Thymus (tissue), 11 donors: Measurements from ENCODE around the gene LPCAT3. TPM values are rescaled to one million over a fixed set of nuclear protein-coding genes. Genes with fewer than 3 reads are reported as not detected.

Experiments used
- DNase-seq, 9 donors: peaks; one replicate each; pipeline ENCODE4 v3.0.0-alpha.2; 2013; ENCODE audit warnings: low spot score in 9 of 9, low read depth in 6 of 9, missing footprints in 1 of 9
- H3K27ac ChIP-seq, 2 donors: one replicate each; pipeline ENCODE4 v1.5.1; 2013; ENCODE audit warnings: control low read depth in 1 of 2, low read depth in 1 of 2, low read length in 1 of 2, mild to moderate bottlenecking in 1 of 2, moderate library complexity in 1 of 2
- H3K27me3 ChIP-seq, 2 donors: one replicate each; pipeline ENCODE4 v1.5.1; 2013; ENCODE audit warnings: low read length in 1 of 2; ENCODE audit not compliant: control insufficient read depth in 2 of 2, insufficient read depth in 1 of 2
- H3K36me3 ChIP-seq, 2 donors: one replicate each; pipeline ENCODE4 v1.5.1; 2013; ENCODE audit warnings: low read length in 1 of 2, mild to moderate bottlenecking in 1 of 2, moderate library complexity in 1 of 2; ENCODE audit not compliant: control insufficient read depth in 2 of 2, insufficient read depth in 2 of 2
- H3K4me1 ChIP-seq, 2 donors: one replicate each; pipeline ENCODE4 v1.5.1; 2013; ENCODE audit warnings: low read length in 2 of 2; ENCODE audit not compliant: control insufficient read depth in 2 of 2, insufficient read depth in 2 of 2
- H3K4me3 ChIP-seq, 2 donors: one replicate each; pipeline ENCODE4 v1.5.1; 2013; ENCODE audit warnings: low read length in 2 of 2, control low read depth in 1 of 2, mild to moderate bottlenecking in 1 of 2
- H3K9me3 ChIP-seq, 2 donors: one replicate each; pipeline ENCODE4 v1.5.1; 2013; ENCODE audit warnings: low read length in 1 of 2, mild to moderate bottlenecking in 1 of 2; ENCODE audit not compliant: control insufficient read depth in 2 of 2, insufficient read depth in 1 of 2
- WGBS: extraction: QIAGEN DNeasy Blood & Tissue Kit; methylation state at CpG from one replicate; pipeline ENCODE4 v1.1.7; 2013; 5-methylcytosine and 5-hydroxymethylcytosine counted together
- polyA plus RNA-seq: library from polyadenylated mRNA; stranded (reverse); fragments of 200-250 nt; gene quantifications from one replicate; pipeline ENCODE4 v1.2.3, GENCODE V29; 2013
- total RNA-seq: library from RNA; stranded (reverse); fragments of 120-200 nt; gene quantifications from one replicate; pipeline ENCODE4 v1.2.4, GENCODE V29; 2013
- donor health status: healthy.

The LPCAT3 gene
- total and polyA plus RNA-seq, 2 donors: 16.1 to 28.2 TPM

DNA sequence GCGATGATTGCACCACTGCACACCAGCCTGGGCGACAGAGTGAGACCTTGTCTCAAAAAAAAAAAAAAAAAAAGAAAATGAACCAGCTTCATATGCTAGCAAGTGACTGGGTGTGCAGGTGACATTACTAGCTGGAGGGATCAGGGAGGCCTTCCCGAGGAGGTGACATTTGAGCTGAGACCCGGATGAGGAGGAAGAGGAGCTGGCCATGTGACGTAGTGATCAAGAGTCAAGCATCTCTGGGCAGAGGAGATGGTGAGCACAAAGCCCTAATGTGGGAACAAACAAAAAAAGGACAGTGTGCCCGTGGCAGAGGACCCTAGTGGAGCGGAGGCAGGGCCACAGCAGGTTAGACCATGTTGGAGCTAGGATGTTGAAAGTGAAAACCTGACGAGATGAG is 70.7 kb downstream of the LPCAT3 start:
- peaks cover 0 to 4% of the 10 kb centered on the region in 2 donors for H3K9me3 ChIP-seq
- no peaks in the 10 kb centered on the region for H3K27me3 ChIP-seq
- H3K4me3 ChIP-seq: no peak overlapping the region
- peaks cover 7 to 11% of the 10 kb centered on the region in 2 donors for H3K36me3 ChIP-seq
- WGBS: 95% methylated on average over 8 of the region's 8 CpGs
- H3K4me1 ChIP-seq: peaks cover 40 to 64% of the 10 kb centered on the region in 2 donors
- no peak overlapping the region for H3K27ac ChIP-seq
- no peak for DNase-seq

DNA sequence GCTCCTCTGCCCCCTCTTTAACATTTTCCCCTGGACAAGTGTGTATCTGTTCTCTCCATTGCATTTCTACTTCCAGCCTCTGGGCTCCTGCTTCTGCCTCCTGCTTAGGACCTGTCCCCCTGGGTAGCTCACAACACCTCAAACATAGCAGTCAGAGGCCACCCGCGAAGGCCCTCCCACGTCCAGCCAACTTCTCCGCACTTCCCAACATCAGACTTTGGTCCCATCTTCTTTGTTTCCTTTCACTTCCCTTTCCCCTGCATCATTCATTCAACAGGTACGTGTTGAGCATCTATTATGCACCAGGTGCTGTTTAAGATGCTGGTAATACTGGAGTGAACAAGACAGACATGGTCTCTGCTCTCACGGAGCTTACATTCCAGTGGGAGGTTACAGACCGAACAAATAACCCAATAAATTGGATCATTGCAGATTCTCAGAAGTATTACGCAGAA is 71.3 kb downstream of the LPCAT3 start:
- peaks cover 0 to 4% of the 10 kb centered on the region in 2 donors for H3K9me3 ChIP-seq
- no peaks in the 10 kb centered on the region for H3K27me3 ChIP-seq
- WGBS: 83% methylated on average over 8 of the region's 8 CpGs
- no peak for DNase-seq
- H3K36me3 ChIP-seq: peaks cover 6 to 7% of the 10 kb centered on the region in 2 donors
- H3K27ac ChIP-seq: peak overlapping the region; percentile 94 to 100
- peak overlapping the region; percentile 25 to 45 for H3K4me3 ChIP-seq
- H3K4me1 ChIP-seq: peaks cover 40 to 64% of the 10 kb centered on the region in 2 donors

DNA sequence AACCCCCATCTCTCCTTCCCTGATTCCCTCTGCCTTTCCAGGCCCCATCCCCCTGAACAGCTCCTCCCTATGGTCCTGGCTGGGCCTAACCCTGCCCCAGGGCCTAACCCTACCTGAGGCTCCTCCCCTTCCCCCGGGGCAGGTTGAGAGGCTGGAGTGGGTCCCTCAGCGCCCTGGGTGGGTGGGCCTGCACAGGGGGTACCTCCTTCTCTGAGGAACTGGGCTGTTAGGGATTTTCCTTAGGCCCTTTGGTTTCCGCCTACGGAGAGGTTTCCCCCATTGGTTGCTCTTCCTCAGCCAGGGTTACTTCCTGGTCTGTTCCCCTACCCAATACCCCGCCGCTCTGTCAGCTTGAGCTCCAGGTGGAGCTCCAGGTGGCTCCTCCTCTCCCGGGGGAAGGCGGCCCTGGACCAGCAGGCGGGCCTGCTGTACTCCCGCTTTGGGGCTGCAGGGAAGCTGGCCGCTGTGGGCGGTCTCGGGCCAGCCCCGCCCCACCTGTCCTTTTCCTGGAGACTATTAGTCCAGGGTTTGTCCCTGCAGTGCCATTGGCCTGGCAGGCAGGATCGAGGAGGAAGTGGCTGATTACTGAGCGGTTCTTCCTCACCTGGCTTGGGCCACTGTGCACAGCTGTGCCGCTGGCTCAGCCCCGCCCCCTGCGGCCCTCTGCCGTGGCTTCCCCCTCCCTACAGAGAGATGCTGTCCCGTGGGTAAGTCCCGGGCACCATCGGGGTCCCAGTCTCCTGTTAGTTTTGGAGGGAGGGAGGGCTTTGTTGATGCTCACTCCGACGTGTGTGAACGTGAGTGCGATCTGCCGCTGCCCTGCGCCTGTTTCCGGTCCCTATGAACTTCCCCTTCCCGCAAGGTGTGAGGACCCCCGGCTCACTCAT is 72.0 kb downstream of the LPCAT3 start:
- H3K27ac ChIP-seq: peak overlapping the region; percentile 94 to 100
- 9% methylated on average over 32 of the region's 32 CpGs for whole genome bisulfite sequencing
- H3K9me3 ChIP-seq: peaks cover 0 to 4% of the 10 kb centered on the region in 2 donors
- peaks cover 8 to 9% of the 10 kb centered on the region in 2 donors for H3K36me3 ChIP-seq
- H3K27me3 ChIP-seq: no peaks in the 10 kb centered on the region
- DNase-seq: peak in 3 of 9 donors; percentile 62 to 78 (median 63)
- H3K4me1 ChIP-seq: peaks cover 40 to 59% of the 10 kb centered on the region in 2 donors
- peak overlapping the region; percentile 25 to 45 for H3K4me3 ChIP-seq

- Histone ChIP-seq H3K27me3 (no peaks in the 10 kb centered on the region), H3K4me1 (peaks cover 36 to 53% of the 10 kb centered on the region in 2 donors), H3K9me3 (peaks cover 0 to 4% of the 10 kb centered on the region in 2 donors), H3K4me3 (peak overlapping the region; percentile 25 to 45), H3K27ac (peak overlapping the region; percentile 94 to 100), H3K36me3 (peaks cover 8 to 10% of the 10 kb centered on the region in 2 donors)
- WGBS: 94% methylated on average over 11 of the region's 11 CpGs
- no peak for DNase-seq
Observed at GRCh38 chr12:6945613-6946012, 72.7 kb downstream of the LPCAT3 start.

DNA sequence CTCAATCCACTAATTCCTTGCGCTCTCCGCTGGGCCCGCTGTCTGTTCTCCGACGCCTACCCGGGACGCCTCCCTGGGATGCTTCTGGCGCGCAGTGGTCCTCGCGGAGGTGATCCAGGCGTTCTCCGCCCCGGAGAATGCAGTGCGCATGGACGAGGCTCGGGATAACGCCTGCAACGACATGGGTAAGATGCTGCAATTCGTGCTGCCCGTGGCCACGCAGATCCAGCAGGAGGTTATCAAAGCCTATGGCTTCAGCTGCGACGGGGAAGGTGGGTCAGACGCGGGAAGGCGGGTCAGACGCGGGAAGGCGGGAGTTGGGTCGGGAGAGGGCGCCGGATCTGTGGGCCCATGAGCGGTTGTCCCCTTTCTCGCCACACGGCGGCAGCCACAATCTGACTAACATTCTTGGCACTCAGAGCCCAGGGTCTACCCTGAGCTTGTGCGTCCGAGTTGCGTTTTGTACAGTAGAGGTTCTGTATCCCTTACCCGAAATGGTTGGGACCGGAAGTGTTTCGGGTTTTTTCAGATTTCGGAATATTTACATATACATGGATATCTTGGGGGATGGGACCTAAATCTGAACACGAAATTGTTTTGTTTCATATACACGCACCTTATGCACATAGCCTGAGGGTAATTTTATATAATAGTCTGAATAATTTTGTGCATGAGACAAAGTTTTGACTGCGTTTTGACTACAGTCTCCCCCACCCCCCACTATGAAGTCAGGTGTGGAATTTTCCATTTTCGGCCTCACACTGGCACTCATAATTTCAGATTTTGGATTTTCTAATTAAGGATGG is 73.7 kb downstream of the LPCAT3 start:
- Histone ChIP-seq H3K9me3 (peaks cover 0 to 4% of the 10 kb centered on the region in 2 donors), H3K4me3 (peak overlapping the region; percentile 60 to 86), H3K4me1 (peaks cover 28 to 44% of the 10 kb centered on the region in 2 donors), H3K27ac (peak overlapping the region; percentile 99 to 100), H3K27me3 (no peaks in the 10 kb centered on the region), H3K36me3 (peaks cover 8 to 10% of the 10 kb centered on the region in 2 donors)
- DNase-seq: peak; percentile 69 to 95 (median 84)
- 4% methylated on average over 48 of the region's 48 CpGs for WGBS

DNA sequence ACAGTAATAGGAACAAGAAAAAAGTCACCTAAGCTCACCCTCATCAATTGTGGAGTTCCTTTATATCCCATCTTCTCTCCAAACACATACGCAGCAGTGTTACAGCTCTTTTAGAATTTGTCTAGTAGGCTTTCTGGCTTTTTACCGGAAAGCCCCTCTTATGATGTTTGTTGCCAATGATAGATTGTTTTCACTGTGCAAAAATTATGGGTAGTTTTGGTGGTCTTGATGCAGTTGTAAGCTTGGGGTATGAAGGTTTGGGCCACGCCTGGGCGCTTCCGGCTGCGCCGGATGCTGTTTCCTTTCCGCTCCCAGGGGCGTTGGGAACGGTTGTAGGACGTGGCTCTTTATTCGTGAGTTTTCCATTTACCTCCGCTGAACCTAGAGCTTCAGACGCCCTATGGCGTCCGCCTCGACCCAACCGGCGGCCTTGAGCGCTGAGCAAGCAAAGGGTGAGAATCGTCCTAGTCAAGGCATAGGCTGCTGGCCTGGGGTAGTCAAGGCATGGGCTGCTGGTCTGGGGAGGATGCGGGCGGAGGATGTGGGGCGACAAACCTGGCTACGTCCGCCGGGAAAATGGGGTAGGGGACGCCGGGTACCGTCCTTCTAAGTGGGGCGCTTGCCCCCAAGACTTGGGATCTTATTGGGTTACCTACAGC is 74.4 kb downstream of the LPCAT3 start, which contains the start of the genes C12orf57 and RNU7-1:
Gene C12orf57 (plus strand): TSS at position 301 of the 659 bp plus-strand sequence. CDS start 100 bp downstream, at position 401.
Gene RNU7-1 (plus strand): TSS at position 95 of the 659 bp plus-strand sequence.
- Histone ChIP-seq H3K4me1 (peaks cover 28 to 46% of the 10 kb centered on the region in 2 donors), H3K27ac (peak within 1 kb of the TSS; percentile 99 to 100), H3K4me3 (peak within 1 kb of the TSS; percentile 60 to 86), H3K9me3 (peaks cover 0 to 4% of the 10 kb centered on the region in 2 donors), H3K36me3 (peaks cover 8 to 15% of the 10 kb centered on the region in 2 donors), H3K27me3 (no peaks in the 10 kb centered on the region)
- peak; percentile 74 to 96 (median 90) for DNase-seq
- WGBS: under 1% methylated on average over 31 of the region's 31 CpGs

GRCh38 chr12:6943389-6943721 is 74.9 kb downstream of the LPCAT3 start:
- WGBS: 2% methylated on average over 13 of the region's 13 CpGs
- H3K4me3 ChIP-seq: peak overlapping the region; percentile 60 to 86
- H3K27ac ChIP-seq: peak overlapping the region; percentile 99 to 100
- H3K4me1 ChIP-seq: peaks cover 29 to 51% of the 10 kb centered on the region in 2 donors
- H3K36me3 ChIP-seq: peaks cover 12 to 16% of the 10 kb centered on the region in 2 donors
- H3K27me3 ChIP-seq: no peaks in the 10 kb centered on the region
- H3K9me3 ChIP-seq: peaks cover 0 to 4% of the 10 kb centered on the region in 2 donors
- DNase-seq: peak in 5 of 9 donors; percentile 74 to 97 (median 87)

GRCh38 chr12:6942331-6942665 is 76.0 kb downstream of the LPCAT3 start:
- Histone ChIP-seq H3K36me3 (peaks cover 13 to 16% of the 10 kb centered on the region in 2 donors), H3K9me3 (peaks cover 0 to 4% of the 10 kb centered on the region in 2 donors), H3K27ac (peak overlapping the region; percentile 47 to 100), H3K4me1 (peaks cover 32 to 55% of the 10 kb centered on the region in 2 donors), H3K4me3 (no peak overlapping the region), H3K27me3 (no peaks in the 10 kb centered on the region)
- 95% methylated on average over 11 of the region's 11 CpGs for WGBS
- DNase-seq: no peak
